Activated CD8-positive, alpha-beta memory T cell treated with anti-CD3 and anti-CD28 coated beads for 48 hours (primary cell): Measurements from ENCODE around the gene ATP11C.
"Not testable (repeated sequence)": the region's sequence is repeated elsewhere in the genome, so short reads cannot be mapped to it uniquely, and the experiment has no call there.

Experiments
- DNase-seq, 3 experiments: peaks; one replicate each; pipeline ENCODE4 v3.0.0-alpha.2; 2020; ENCODE audit warnings: low read depth in 2 of 3, low spot score in 2 of 3

ATP11C gene

DNA sequence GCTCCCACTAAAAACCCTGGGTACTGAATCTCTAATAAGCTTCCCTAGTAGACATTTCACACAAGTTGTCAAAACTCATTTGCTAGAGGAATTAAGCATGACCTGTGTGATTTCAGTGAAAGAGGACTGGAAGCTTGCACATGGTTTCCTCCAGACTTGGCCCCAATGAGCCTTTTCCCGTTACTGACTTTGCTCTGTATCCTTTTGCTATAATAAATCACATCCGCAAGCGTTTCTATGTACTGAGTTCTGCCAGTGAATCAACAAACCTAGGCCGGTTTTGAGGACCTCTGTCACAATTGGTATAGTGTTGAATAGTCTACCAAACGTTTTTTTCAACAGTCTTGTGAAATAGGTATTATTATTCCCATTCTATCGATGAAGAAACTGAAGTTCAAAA is 8.2 kb downstream of the ATP11C start:
- no peak for DNase-seq

DNA sequence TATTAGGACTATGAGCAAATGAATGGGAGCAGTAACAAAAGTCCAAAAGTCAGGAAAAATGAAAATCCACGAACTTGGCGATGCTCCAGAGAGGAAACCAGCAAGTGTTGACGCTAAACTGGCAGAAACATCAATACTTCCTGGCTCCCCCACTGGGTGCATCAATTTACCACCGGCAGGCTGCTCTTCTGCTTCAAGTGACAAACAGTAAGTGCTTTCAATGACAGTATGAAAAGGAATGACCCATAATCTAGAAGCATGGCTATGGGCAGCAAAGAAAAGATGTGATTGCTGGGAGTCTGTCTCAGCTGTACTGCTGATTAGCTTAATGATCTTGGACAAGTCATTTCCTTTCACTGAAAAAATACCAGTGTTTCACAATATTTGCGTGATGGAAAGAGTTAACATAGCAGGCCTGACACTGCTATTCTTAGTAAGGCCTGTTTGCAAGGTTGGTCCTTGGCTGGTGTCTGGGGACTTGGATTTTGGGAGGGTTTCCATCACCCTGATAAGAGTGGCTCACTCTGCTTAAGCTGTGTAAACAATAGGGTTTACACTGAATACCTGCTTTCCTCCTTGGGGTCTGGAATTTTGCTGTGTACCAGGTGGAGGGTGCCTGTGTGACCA is 8.7 kb downstream of the ATP11C start:
- DNase-seq: no peak

DNA sequence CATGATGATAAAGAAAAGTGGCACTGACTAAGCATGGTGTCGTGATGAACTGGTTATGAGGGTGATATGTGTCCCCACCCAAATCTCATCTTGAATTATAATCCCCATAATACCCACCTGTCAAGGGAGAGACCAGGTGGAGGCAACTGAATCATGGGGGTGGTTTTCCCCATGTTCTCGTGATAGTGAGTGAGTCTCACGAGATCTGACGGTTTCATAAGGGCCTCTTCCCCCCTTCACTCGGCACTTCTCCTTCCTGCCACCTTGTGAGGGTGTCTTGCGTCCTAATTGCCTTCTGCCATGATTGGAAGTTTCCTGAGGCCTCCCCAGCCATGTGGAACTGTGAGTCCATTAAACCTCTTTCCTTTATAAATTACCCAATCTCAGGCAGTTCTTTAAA is 11.7 kb downstream of the ATP11C start:
- not testable (repeated sequence) for DNase-seq

DNA sequence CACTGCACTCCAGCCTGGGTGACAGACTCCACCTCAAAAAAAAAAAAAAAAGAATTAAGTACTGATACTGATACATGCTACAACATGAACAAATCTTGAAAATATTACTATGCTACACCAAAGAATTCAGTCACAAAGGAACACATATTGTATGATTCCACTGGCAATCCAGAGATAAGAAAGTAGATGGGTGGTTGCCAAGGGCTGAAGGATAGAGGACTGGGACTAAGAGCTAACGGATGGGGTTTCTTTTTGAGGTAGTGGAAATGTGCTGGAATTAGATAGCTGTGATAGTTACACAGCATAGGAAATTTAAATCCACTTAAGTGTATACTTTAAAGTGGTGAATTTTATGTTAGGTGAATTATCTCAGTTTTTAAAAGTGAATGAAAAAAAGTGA is 12.5 kb downstream of the ATP11C start:
- no peak for DNase-seq

GRCh38 chrX:139914421-139914820 is 18.4 kb downstream of the ATP11C start:
- no peak for DNase-seq

DNA sequence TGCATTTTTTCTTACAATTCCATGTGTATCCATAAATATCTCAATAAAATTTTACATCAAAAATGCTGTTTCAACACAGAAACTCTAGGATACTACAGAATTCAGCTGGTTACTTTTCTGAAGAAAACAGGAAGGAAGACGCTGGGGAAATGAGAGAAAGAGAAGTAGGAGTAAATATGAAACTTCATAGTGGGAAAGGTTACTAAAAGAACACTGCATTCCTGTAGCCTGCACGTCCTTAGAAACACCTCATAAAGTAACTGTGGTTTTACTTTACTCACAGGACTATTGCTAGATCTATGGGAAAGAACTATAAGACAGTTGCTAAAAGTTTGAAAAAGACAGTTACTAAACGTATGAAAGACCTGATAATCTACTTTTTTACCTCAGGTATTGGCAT is 23.1 kb downstream of the ATP11C start:
- no peak for DNase-seq

- no peak for DNase-seq
These were observed 25.8 kb downstream of the ATP11C start for GRCh38 chrX:139907078-139907477.

DNA sequence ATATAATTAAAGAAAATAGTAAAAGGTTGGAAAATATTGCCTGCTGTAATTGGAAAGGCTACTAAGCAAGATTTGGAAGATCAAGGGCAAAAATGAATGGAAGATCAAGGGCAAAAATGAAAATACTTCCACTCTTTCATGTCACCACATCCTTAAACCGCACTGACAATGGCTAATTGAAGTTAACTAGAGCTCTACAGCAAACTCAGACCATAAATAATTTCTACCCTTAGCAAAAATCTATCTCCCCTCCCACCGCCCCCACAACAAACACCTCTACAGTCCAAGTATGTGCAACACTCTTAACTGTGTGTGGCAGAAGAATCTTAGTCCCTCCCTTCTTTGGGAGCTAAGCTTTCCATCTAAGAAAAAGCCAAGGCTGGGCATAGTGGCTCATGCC is 27.1 kb downstream of the ATP11C start:
- DNase-seq: no peak

DNA sequence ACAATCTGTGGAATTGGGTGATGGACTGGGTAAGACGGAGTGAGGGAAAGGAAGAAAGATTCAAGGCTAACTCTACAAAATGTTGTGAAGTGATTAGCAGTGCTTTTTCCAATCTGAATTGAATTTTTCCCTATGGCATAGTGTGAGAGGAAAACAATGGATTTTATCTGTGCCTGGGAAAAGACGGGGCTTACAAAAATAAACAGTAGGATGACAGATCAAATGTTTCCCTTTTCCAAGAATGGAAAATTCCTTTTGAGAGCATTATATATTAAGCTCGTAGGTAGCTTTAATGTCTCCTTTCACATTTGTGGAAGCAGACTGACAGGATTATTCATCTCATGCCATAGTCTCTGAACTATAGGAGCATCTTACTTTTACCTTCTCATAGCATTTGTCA is 27.8 kb downstream of the ATP11C start:
- DNase-seq: no peak

DNA sequence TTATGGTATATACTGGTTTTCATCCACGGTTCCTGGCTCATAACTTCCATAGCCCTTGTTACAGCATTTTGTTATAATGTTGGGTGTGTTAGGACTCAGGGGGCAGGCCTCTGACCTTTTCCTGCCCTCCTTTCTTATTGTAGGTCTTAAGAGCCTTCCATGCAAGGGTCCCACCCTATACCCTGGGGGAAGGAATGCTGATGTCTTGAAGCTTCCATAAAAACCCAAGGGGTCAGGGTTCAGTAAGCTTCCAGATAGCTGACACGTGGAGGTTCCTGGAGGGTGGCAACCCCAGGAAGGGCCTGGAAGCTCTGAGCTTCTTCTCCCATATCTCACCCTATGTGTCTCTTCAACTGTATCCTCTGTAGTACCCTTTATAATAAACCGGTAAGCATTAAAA is 29.6 kb downstream of the ATP11C start:
- no peak for DNase-seq

DNA sequence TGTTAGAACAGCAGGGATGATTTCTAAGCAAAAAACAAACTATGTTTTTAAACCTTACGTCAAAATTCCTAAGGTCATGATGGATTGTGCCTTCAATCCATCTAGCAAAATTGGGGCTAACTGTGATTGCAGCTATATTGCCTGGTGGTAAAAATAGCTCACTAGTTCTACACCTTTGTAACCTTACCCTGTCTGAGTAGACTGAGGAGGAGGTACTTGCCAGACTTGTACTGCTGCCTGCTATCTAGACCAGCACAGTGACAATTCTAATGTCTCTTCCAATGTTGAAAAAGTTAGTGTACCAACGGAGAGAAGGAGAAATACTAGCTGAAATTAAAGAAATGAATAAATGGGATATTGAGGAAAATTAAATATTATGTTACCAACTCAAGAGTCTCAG is 30.3 kb downstream of the ATP11C start:
- DNase-seq: no peak

DNA sequence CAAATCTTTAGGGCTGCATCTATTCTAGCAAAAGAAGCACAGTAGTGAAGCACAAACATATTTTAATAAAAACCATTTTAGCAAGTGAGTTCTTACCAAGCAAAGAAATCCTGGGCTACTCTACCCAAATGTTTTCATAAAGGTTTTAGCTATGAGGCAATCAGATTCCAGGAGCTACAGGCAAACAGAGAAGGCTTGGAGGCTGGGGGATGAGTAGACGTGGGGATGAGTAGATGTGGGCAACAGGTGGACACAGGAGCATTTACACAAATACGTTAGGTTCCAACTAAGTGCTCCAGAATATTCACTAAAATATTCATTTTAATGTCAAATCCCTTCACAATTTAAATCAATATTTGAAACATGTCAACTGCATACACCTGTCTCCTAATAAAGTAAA is 34.5 kb downstream of the ATP11C start:
- no peak for DNase-seq

DNA sequence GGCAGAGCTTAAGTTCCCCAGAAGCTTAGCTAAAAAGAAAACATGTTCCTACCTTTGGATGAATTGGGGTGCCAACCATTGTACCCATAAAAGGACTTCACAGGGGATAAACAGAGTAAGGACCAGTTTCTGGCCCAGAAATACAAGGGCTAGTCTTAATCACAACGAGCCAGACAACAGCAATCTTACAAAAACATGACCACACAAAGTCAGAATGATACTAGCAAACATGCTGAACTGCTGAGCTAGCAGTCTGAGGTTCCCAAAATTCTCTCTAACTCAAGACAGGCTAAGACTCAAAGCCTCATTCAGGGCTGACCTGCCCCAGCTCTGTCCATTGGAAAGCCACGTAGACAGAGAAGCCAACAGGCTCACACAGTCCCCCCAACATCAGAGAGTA is 40.3 kb downstream of the ATP11C start:
- no peak for DNase-seq

- no peak for DNase-seq
These were observed 41.7 kb downstream of the ATP11C start for GRCh38 chrX:139890991-139891700.

- DNase-seq: no peak
These were observed 43.1 kb downstream of the ATP11C start for GRCh38 chrX:139889760-139890159.

GRCh38 chrX:139883984-139884383 is 48.9 kb downstream of the ATP11C start:
- DNase-seq: no peak

- no peak for DNase-seq
These were observed 50.6 kb downstream of the ATP11C start for GRCh38 chrX:139882299-139882698.

GRCh38 chrX:139881572-139881971 is 51.3 kb downstream of the ATP11C start:
- no peak for DNase-seq

DNA sequence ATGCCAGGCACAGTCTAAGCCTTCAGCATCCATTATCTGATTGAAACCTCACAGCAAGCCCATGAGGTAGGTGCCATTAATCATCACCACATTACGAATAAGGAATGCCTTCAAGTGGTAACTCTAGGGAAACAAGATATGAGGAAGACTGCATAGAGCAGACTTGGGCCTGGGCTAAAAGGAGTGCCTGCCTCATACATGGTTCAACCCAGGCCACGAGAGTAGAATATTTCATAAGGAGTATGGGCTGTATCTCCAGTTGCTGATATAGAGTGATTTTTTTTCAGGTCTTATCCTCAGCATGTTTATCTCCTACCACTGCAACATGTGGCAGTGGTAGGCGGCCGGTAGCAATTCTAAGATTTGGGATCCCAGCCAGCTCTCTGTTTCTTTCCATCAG is 51.7 kb downstream of the ATP11C start:
- no peak for DNase-seq

DNA sequence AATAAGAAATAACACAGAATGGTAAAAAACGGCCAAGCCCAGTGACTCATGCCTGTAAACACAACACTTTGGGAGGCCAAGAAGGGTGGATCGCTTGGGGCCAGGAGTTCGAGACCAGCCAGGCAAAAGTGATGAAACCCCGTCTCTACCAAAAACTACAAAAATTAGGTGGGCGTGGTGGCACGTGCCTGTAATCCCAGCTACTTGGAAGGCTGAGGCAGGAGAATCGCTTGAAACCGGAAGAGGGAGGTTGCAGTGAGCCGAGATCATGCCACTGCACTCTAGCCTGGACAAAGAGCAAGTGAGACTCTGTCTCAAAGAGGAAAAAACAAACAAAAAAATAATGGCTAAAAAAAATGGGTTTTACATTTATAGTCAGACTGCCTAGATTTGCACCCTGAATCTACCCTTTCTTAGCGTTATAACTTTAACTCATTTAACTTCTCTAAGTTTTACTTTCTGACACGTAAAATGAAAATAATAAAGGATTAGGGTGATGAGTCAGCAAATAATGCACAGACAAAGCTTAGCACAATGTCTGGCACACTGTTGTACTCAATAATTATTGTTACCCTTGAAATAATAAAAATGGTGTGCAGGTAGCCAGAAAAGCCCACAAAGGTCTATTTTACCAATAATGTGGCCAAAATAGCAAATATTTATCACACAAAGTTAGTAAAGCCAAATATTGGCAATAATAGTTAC is 55.0 kb downstream of the ATP11C start:
- no peak for DNase-seq

GRCh38 chrX:139875841-139876240 is 57.0 kb downstream of the ATP11C start:
- DNase-seq: no peak

DNA sequence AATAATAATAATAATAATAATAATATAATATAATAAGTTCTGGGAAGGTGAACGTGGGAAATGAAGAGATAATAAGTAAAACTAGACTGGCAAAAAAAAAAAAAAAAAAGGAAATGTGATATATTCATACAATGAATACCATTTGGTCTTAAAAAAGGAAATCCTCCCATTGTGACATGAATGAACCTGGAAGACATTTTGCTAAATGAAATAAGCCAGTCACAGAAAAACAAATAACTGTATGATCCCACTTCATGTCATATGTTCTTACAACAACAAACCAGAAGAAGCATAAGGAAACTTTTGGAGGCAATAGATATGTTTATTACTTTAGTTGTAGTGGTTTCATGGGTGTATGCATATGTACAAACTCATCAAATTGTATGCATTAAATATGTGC is 63.1 kb downstream of the ATP11C start:
- DNase-seq: no peak

GRCh38 chrX:139864640-139865039 is 68.2 kb downstream of the ATP11C start:
- no peak for DNase-seq
